GM12873 (cell line): Measurements from ENCODE around the gene FUOM.

Experiments
- TF ChIP-seq, protein P1 (sequence below): IDR thresholded peaks from 2 replicates; pipeline ENCODE4 v1.5.1; 2012; ENCODE audit warnings: low read depth, mild to moderate bottlenecking, moderate library complexity, low read length, control low read depth; ENCODE audit not compliant: insufficient read depth; ENCODE audit errors: missing control alignments

FUOM gene

GRCh38 chr10:133377818-133378250 is 20.0 kb upstream of the FUOM start:
- TF ChIP-seq, protein P1, sequence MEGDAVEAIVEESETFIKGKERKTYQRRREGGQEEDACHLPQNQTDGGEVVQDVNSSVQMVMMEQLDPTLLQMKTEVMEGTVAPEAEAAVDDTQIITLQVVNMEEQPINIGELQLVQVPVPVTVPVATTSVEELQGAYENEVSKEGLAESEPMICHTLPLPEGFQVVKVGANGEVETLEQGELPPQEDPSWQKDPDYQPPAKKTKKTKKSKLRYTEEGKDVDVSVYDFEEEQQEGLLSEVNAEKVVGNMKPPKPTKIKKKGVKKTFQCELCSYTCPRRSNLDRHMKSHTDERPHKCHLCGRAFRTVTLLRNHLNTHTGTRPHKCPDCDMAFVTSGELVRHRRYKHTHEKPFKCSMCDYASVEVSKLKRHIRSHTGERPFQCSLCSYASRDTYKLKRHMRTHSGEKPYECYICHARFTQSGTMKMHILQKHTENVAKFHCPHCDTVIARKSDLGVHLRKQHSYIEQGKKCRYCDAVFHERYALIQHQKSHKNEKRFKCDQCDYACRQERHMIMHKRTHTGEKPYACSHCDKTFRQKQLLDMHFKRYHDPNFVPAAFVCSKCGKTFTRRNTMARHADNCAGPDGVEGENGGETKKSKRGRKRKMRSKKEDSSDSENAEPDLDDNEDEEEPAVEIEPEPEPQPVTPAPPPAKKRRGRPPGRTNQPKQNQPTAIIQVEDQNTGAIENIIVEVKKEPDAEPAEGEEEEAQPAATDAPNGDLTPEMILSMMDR, result no peak

DNA sequence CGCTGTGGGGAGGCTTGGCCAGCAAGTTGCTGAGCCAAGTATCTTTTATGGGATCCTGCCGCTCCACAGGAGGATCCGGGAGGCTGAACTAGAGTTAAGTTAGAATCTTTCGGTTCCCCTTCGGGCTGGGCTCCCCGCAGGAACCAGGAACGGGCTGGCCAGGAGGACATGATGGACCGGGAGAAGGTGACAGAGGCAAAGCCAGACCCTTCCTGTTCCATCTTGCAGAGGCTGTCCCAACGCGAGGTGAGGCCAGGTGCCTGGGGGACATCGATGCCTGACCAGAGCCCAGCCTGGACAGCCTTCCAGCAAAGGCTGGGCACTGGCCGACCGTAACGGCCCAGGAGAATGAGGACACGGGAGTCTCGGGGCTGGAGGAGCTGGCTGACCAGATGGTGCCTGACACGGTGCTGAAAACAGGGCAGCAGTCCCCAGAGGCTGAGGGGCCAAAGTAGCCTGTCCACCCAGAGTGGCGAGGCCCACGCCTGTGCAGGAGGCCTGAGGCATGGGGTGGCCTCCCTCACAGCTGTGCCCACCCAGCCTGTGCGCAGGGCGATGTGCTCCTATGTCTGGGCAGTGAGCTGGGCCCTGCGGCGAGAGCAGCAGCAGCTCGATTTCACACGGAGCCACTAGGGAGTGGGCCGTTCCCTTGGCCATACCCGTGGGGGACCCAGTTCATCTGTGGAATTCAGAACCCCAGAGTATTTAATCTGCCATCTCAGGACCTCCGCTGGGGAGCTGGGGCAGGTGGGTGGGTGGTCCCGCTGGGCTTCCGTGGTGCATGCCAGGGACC is 19.4 kb upstream of the FUOM start:
- TF ChIP-seq, protein P1, result no peak

- TF ChIP-seq, protein P1, result no peak
These were observed 17.7 kb upstream of the FUOM start for GRCh38 chr10:133375357-133376115.

DNA sequence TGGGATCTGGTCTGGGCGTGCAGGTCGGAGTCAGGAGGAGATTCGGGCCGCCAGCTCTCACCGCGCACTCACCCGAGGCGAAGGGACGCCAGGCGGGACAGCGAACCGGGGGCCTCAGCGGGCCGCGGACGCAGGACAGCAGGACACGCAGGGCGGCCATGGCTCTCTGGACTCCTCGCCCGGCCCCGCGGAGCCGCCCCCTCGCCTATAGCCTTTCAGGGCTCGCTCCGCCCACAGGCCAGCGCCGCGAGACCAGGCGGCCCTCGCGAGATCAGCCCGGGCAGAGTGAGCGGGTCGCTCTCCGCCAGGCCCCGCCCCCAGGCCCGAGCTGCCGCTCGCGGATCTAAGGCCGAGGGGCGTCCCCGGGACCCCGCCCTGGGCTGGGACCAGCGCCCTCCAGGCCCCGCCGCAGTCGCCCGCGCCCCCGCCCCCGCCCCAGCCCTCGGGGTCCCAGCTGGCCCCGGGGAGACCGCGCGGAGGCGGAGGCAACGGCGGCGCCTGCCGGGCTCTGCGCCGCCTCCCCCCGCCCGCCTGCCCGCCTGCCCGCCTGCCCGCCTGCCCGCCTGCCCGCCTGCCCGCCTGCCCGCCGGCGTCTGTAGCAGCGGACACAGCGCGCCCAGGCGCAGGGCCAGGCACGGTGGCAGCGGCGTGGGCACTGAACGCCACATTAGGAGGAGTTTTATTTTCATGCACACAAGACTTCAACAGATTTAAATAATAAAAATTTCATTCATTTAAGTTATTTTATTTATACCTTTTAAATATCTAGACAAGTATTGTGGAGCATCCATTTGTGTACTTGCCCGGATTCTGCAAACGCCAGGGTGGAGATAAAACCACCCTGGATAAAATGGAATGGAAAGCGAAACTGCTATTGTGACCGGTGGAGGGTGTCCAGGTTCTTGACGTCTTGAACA is 15.6 kb upstream of the FUOM start, which contains the start of gene ECHS1:
TSS of gene ECHS1 (minus strand) at position 181 of the 917 bp plus-strand sequence. CDS start at position 160, 21 bp downstream.
- TF ChIP-seq, protein P1, result no peak

DNA sequence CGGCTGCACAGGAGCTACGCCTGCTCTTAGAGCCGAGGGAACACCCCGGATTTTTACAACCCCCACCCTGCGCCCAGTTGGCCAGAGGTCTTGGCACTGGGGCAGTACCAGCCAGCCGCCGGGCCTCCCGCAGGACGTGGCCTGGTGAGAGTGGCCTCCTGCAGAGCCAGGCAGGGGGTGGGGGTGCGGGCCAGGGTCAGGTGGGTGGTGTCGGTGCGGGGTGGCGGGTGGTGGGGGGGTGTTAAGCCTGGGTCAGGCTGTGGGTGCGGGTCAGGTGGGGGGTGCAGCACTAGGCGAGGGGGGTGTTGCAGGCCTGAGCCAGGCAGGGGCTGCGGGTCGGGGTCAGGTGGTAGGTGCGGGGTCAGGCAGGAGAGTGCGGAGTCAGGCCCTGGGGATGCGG is 14.7 kb upstream of the FUOM start:
- TF ChIP-seq, protein P1, result no peak

DNA sequence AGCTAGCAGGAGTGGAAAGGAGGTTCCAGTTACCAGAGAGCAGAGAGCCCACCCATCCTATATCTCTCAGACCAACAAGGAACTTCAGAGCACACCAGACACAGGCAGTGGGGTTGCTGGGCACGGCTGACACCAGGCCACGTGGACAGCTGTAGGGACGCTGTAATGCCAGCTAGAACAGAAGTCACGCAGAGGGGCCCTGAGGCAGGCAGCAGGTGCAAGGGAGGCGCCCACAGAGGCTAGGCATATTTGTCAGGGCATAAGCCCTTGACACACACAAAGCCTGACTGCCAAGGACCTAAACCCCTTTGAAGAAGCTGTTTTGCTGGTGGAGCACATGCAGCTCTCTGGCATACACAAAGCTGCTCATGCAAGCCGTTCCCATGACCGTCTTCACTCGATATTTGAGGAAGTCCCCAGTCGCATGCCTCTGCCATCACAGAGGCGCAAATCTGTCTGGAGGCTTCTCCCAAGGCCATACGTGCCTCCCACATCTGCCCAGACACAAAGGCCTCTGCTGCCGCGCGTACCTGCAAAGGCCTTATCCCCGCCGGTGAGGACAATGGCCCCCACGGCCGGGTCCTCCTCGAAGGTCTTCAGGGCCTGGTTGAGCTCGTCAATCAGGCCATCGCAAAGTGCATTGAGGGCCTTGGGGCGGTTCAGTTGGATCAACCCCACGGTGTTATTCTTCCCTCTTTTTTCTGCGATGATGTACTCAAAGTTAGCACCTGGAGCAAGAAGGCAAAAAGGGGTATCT is 12.4 kb upstream of the FUOM start:
- TF ChIP-seq, protein P1, result no peak
